OCI-LY7 (cell line): ENCODE measurements around the gene WDR4. TPM values are rescaled to one million over a fixed set of nuclear protein-coding genes. Genes with fewer than 3 reads are reported as not detected.
"Not testable (repeated sequence)": the region's sequence is repeated elsewhere in the genome, so short reads cannot be mapped to it uniquely, and the experiment has no call there.

ENCODE experiments used
- BruUV-seq: library from RNA; stranded (reverse); fragments of 400-500 nt; replicated peaks from 2 replicates; lab custom pipeline; 2021; lab: Mats Ljungman, UMichigan
- CTCF ChIA-PET: fragments of 300-600 bp; sonication (Branson Sonifier 250); formaldehyde crosslinking; loops from one replicate; lab custom pipeline; 2022; ENCODE audit warnings: antibody characterized with exemption; ENCODE audit not compliant: unreplicated experiment; lab: Charles Lee
- POLR2A ChIA-PET: fragments of 300-600 bp; sonication (Branson Sonifier 250); formaldehyde crosslinking; loops from one replicate; lab custom pipeline; 2022; ENCODE audit warnings: antibody characterized with exemption; lab: Charles Lee
- DNase-seq: peaks from one replicate; pipeline ENCODE4 v3.0.0-alpha.2; 2015; ENCODE audit warnings: low spot score
- H2AFZ ChIP-seq: fragments of 200-600 bp; sonication (generic), shearing (Covaris generic); 2 replicates; pipeline ENCODE4 v1.6.1; 2014; ENCODE audit warnings: mild to moderate bottlenecking, antibody characterized with exemption, low read length, moderate library complexity
- H3K27ac ChIP-seq: fragments of 200-600 bp; sonication (generic); 2 replicates; pipeline ENCODE4 v1.5.1; 2014; ENCODE audit warnings: mixed run types, low read depth, mild to moderate bottlenecking, moderate library complexity, low read length, inconsistent platforms; ENCODE audit not compliant: poor library complexity, severe bottlenecking
- H3K36me3 ChIP-seq: fragments of 200-600 bp; sonication (generic); 2 replicates; pipeline ENCODE4 v1.6.1; 2014; ENCODE audit warnings: mild to moderate bottlenecking, antibody characterized with exemption, low read length, moderate library complexity, mixed read lengths; ENCODE audit not compliant: insufficient read depth
- H3K4me1 ChIP-seq: fragments of 200-600 bp; sonication (generic); 2 replicates; pipeline ENCODE4 v1.5.1; 2014; ENCODE audit warnings: mild to moderate bottlenecking, low read length; ENCODE audit not compliant: insufficient read depth, poor library complexity, severe bottlenecking
- H3K4me2 ChIP-seq: fragments of 200-600 bp; sonication (generic); 2 replicates; pipeline ENCODE4 v1.6.1; 2014; ENCODE audit warnings: mild to moderate bottlenecking, low read length
- H3K4me3 ChIP-seq: fragments of 200-600 bp; sonication (generic); 2 replicates; pipeline ENCODE4 v1.5.1; 2014; ENCODE audit warnings: mild to moderate bottlenecking, low read depth, low read length; ENCODE audit not compliant: poor library complexity, severe bottlenecking
- H3K79me2 ChIP-seq: fragments of 200-600 bp; sonication (generic); 2 replicates; pipeline ENCODE4 v1.6.1; 2016; ENCODE audit warnings: low read depth, mild to moderate bottlenecking, low read length, moderate library complexity, mixed read lengths; ENCODE audit not compliant: insufficient read depth
- H3K9me2 ChIP-seq: fragments of 200-600 bp; sonication (generic); 2 replicates; pipeline ENCODE4 v1.6.1; 2016; ENCODE audit warnings: mild to moderate bottlenecking, low read length, mixed read lengths; ENCODE audit not compliant: insufficient read depth
- H3K9me3 ChIP-seq: fragments of 200-600 bp; sonication (generic); 2 replicates; pipeline ENCODE4 v1.6.1; 2014; ENCODE audit warnings: mild to moderate bottlenecking, mixed run types, low read length, mixed read lengths
- H4K20me1 ChIP-seq: fragments of 200-600 bp; sonication (generic); 2 replicates; pipeline ENCODE4 v1.6.1; 2014; ENCODE audit warnings: mild to moderate bottlenecking, antibody characterized with exemption, low read length, moderate library complexity, mixed read lengths; ENCODE audit not compliant: insufficient read depth
- EZH2phosphoT487 ChIP-seq: fragments of 200-600 bp; sonication (generic); IDR thresholded peaks from 2 replicates; pipeline ENCODE4 v1.6.1; 2018; ENCODE audit warnings: low read depth, borderline replicate concordance, mild to moderate bottlenecking, mixed run types, antibody characterized with exemption, low read length, moderate library complexity, mixed read lengths
- intact Hi-C: fragments of 100-400 bp; cut with micrococcal nuclease; formaldehyde crosslinking; loops from one replicate; pipeline ENCODE4 v1.10.0; 2022; ENCODE audit not compliant: unreplicated experiment
- total RNA-seq, 2 experiments: library from RNA; depleted of rRNA in 1 of 2; stranded (reverse); fragments of >200 nt in 1 of 2; shearing (Covaris generic) in 1 of 2; gene quantifications; 2 replicates each; pipeline ENCODE4 v1.2.3, GENCODE V29; 2014 to 2022
- TF ChIP-seq, protein P1 (sequence below): fragments of 200-600 bp; sonication (generic); conservative IDR thresholded peaks from 2 replicates; pipeline ENCODE4 v1.5.1; 2014; ENCODE audit warnings: mild to moderate bottlenecking, antibody characterized with exemption, low read length, moderate library complexity, mixed read lengths

Gene WDR4
- total RNA-seq, 2 experiments from 2014 or later = 45.7 to 73.8 TPM

DNA sequence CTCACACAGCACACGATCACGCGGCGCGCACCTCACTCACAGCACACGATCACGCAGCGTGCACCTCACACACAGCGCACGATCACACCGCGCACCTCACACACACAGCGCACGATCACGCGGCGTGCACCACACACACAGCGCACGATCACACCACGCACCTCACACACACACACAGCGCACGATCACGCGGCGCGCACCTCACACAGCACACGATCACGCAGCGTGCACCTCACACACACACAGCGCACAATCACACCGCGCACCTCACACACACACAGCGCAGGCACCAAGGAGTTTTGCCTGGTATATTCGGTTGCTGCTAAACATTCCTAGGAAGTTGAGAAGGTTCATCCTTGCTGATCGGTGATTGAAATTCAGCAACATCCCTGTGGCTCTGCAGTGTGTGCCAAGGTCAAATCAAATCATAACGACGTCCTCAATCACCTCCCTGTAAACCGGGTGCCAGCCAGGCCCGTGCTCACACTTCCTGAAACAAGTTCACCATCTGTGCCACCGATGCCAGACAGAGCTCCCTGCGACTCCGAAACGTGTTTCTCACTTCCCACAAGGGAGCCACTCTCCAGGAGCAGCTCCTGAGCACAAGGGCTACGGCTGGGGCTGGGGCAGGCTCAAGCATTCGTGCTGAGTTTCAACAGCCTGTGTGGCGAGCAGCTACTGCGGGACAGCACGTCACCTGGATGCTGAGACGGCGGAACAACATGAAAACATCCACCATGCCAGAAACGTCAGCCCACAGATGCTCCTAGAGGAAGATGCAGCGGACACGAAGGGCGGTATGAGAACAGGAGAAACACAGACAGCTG lies 30.2 kb downstream of the WDR4 start:
- H4K20me1 ChIP-seq = peaks cover 6% of the 10 kb centered on the region
- no peak overlapping the region for H3K4me2 ChIP-seq

GRCh38 chr21:42848144-42848931 lies 31.0 kb downstream of the WDR4 start:
- BruUV-seq, H2AFZ ChIP-seq, H4K20me1 ChIP-seq, POLR2A ChIA-PET, intact Hi-C loops, H3K27ac ChIP-seq, H3K4me2 ChIP-seq, DNase-seq, H3K4me1 ChIP-seq, H3K9me3 ChIP-seq, H3K4me3 ChIP-seq, CTCF ChIA-PET, H3K9me2 ChIP-seq: not testable (repeated sequence)
- Histone ChIP-seq H3K79me2 (peaks cover 16% of the 10 kb centered on the region; the same call in 1 of the 2 replicates), H3K36me3 (peaks cover 93% of the 10 kb centered on the region)

More for the DNA sequence above, 30.2 kb downstream of the WDR4 start:
- BruUV-seq = no TSS peak
- ChIA-PET POLR2A (no interaction called here), CTCF (no interaction called here)
- Histone ChIP-seq H3K9me3 (no peaks in the 10 kb centered on the region), H3K4me1 (no peaks in the 10 kb centered on the region), H3K4me3 (no peak overlapping the region), H3K36me3 (peaks cover 95% of the 10 kb centered on the region), H2AFZ (no peak overlapping the region), H3K27ac (no peak overlapping the region), H3K79me2 (peaks cover 10% of the 10 kb centered on the region; the same call in 1 of the 2 replicates), H3K9me2 (no peaks in the 10 kb centered on the region)
- no peak for DNase-seq
- TF ChIP-seq EZH2phosphoT487 = no peak
- TF ChIP-seq, protein P1, sequence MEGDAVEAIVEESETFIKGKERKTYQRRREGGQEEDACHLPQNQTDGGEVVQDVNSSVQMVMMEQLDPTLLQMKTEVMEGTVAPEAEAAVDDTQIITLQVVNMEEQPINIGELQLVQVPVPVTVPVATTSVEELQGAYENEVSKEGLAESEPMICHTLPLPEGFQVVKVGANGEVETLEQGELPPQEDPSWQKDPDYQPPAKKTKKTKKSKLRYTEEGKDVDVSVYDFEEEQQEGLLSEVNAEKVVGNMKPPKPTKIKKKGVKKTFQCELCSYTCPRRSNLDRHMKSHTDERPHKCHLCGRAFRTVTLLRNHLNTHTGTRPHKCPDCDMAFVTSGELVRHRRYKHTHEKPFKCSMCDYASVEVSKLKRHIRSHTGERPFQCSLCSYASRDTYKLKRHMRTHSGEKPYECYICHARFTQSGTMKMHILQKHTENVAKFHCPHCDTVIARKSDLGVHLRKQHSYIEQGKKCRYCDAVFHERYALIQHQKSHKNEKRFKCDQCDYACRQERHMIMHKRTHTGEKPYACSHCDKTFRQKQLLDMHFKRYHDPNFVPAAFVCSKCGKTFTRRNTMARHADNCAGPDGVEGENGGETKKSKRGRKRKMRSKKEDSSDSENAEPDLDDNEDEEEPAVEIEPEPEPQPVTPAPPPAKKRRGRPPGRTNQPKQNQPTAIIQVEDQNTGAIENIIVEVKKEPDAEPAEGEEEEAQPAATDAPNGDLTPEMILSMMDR = no peak
- intact Hi-C loops = no loop called here

DNA sequence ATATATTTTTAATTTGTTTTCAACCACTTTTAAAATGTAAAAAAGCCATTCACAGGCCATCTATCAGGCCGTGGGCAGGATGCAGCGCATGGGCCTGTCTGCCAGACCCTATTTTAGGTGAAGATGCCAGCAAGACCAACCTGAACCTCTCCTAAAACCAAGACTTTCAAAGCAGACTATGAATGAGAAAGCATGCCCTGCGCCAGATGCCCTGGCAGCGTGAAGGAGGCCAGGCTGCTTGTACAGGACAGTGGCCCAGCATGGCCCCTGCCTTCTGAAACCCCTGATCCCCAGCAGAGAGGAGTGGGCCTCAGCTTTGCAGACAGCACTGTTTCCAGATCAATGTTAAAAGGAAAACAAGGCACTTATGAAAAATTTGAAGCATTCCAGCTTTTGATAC lies 31.6 kb downstream of the WDR4 start:
- intact Hi-C loops = no loop called here
- Histone ChIP-seq H3K4me2 (no peak overlapping the region), H3K27ac (no peak overlapping the region), H3K36me3 (peaks cover 92% of the 10 kb centered on the region), H3K4me3 (no peak overlapping the region), H3K4me1 (no peaks in the 10 kb centered on the region), H3K9me2 (no peaks in the 10 kb centered on the region), H4K20me1 (peaks cover 8% of the 10 kb centered on the region), H3K79me2 (peaks cover 16% of the 10 kb centered on the region; the same call in 1 of the 2 replicates), H2AFZ (no peak overlapping the region), H3K9me3 (no peaks in the 10 kb centered on the region)
- BruUV-seq = no TSS peak
- TF ChIP-seq EZH2phosphoT487 = no peak
- TF ChIP-seq, protein P1 = no peak
- no peak for DNase-seq
- POLR2A ChIA-PET = no interaction called here
- CTCF ChIA-PET = no interaction called here
